Fibroblast of skin of right quadriceps (primary cell): ENCODE results near the gene SPAG6.
"Not testable (repeated sequence)": the region's sequence is repeated elsewhere in the genome, so short reads cannot be mapped to it uniquely, and the experiment has no call there.

Experiments
- DNase-seq: peaks from one replicate; pipeline ENCODE4 v3.0.0-alpha.2; 2013

The SPAG6 gene

GRCh38 chr10:22343731-22344130 lies 1.6 kb upstream of the SPAG6 start:
- no peak for DNase-seq

GRCh38 chr10:22344249-22344648 lies 1.0 kb upstream of the SPAG6 start:
- DNase-seq = no peak

GRCh38 chr10:22344781-22345300 lies 455 bp upstream of the SPAG6 start:
- DNase-seq = no peak

- DNase-seq = no peak
Measured at GRCh38 chr10:22346096-22346661, 883 bp downstream of the SPAG6 start.

GRCh38 chr10:22349755-22350154 lies 4.5 kb downstream of the SPAG6 start:
- DNase-seq = no peak

- no peak for DNase-seq
Measured at GRCh38 chr10:22351131-22351703, 5.9 kb downstream of the SPAG6 start.

- DNase-seq = no peak
Measured at GRCh38 chr10:22356324-22356873, 11.1 kb downstream of the SPAG6 start.

- not testable (repeated sequence) for DNase-seq
Measured at GRCh38 chr10:22357770-22358169, 12.5 kb downstream of the SPAG6 start.

- DNase-seq = no peak
Measured at GRCh38 chr10:22363305-22363704, 18.0 kb downstream of the SPAG6 start.

GRCh38 chr10:22364407-22365140 lies 19.3 kb downstream of the SPAG6 start:
- DNase-seq = no peak

GRCh38 chr10:22365233-22365632 lies 19.9 kb downstream of the SPAG6 start:
- DNase-seq = no peak

- peak; percentile 64 for DNase-seq
Measured at GRCh38 chr10:22365644-22366434, 20.5 kb downstream of the SPAG6 start.

GRCh38 chr10:22366435-22366703 lies 21.1 kb downstream of the SPAG6 start:
- no peak for DNase-seq

GRCh38 chr10:22366771-22367170 lies 21.5 kb downstream of the SPAG6 start:
- DNase-seq = no peak

- DNase-seq = no peak
Measured at GRCh38 chr10:22367471-22367870, 22.2 kb downstream of the SPAG6 start.

GRCh38 chr10:22368402-22368801 lies 23.1 kb downstream of the SPAG6 start:
- DNase-seq = no peak

- no peak for DNase-seq
Measured at GRCh38 chr10:22368981-22369380, 23.7 kb downstream of the SPAG6 start.

- DNase-seq = peak; percentile 22
Measured at GRCh38 chr10:22369434-22370072, 24.3 kb downstream of the SPAG6 start.

- DNase-seq = no peak
Measured at GRCh38 chr10:22370320-22370719, 25.0 kb downstream of the SPAG6 start.

GRCh38 chr10:22372298-22372697 lies 27.0 kb downstream of the SPAG6 start:
- DNase-seq = no peak

- peak; percentile 44 for DNase-seq
Measured at GRCh38 chr10:22372917-22373316, 27.6 kb downstream of the SPAG6 start.

GRCh38 chr10:22374489-22375126 lies 29.3 kb downstream of the SPAG6 start:
- no peak for DNase-seq
